Measurements from ENCODE around the gene F2RL1. TPM values are rescaled to one million over a fixed set of nuclear protein-coding genes. Genes with fewer than 3 reads are reported as not detected.
"Not testable (repeated sequence)": the region's sequence is repeated elsewhere in the genome, so short reads cannot be mapped to it uniquely, and the experiment has no call there.

The F2RL1 gene
- total RNA-seq, 1 donor from 2014 or later = 53.5 TPM

DNA sequence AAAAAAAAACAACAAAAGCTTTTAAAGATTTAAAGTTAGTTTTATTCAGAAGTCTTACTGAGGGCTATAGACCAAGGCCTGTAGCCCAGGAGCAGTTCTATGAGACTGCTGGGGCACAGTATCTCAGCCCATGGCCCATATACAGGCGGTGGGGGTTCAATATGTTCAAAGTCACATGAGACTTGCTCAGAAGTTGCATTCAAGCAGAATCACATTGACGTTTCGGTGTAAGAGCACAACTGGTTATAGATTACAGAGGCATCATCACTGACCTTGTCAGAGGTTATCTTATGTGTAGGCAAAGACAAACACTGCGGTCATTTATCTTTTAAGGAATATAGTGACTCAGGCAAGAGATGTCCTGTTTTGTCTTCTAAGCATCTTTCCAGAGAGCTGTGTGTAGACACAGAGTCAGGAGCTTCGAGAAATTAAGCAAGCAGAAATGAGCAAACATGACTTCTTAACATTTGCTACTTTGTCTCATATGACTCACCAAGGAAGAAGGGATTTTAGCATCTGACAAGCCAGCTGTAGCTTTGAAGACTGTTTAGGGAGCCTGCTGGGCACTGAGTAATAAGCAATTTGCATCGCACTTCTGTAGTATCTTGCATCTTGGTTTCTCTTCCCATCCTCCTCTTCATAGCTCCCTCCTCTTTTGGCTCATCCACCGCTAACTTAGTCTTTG, 12.9 kb upstream of the F2RL1 start:
- no peak for DNase-seq (ENCODE audit: low read depth, low spot score)

DNA sequence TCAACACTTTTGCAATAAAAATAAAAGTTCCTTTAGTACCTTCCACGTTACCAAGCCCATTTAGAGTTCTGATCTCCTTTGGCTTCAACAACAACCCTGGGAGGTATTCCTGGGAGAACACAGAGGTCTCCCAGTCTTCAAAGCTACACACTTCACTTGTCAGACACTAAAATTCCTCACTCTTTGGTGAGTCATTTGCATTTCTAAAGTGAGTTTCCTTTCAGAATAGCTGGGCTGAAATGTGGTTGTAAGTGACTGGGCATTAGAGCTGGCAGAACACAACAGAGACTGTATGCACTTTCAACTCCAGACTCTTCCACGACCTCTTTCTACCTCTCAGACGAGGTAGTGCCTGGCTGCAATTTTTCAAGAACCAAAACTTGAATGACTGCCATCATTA, 11.5 kb upstream of the F2RL1 start:
- no peak for DNase-seq (ENCODE audit: low read depth, low spot score)

DNA sequence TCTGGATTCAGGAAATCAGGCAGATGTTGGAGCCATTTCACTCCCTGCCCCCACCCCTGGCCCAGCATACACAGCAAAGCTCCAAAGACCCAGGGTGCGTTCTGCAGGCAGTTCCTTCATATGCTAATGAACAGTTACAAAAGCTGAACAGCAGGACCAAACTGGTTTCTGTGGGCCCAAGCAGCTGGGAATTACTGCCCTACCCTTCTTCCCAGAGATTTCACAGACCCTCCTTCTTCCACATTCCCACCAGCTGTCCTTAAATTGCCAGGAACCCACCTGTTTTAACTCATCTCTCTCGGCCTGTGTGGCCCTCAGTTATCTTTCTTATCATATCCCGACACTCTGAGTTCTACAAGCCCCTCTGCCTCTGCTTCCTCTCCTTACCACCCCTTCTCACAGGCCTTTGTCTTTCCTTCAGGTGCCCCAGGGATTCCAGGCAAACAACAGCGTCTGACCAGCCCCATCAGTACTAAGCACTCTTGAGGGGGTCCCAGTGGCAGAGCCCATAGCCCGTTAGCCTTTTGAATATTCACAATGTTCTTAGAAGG, 10.6 kb upstream of the F2RL1 start:
- DNase-seq (ENCODE audit: low read depth, low spot score) = no peak

DNA sequence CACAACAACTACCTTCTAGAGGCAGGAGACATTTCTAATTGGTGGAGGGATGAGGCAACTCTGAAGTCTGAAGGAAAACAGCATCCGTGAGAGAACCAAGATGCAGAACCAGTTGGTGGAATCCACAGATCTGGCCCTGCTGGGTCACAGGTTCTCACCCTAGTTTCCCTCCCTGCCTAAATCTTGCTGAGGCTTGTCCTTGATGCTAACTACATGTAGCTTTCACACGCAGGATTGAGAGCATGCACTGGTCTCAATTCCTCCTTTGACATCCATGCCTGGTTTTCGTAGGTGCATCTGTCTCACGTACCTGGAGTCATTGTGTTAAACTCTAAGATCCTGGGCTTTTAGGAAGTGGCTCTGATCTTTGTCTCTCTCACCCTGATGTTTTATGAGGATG, 9.7 kb upstream of the F2RL1 start:
- DNase-seq (ENCODE audit: low read depth, low spot score) = no peak

DNA sequence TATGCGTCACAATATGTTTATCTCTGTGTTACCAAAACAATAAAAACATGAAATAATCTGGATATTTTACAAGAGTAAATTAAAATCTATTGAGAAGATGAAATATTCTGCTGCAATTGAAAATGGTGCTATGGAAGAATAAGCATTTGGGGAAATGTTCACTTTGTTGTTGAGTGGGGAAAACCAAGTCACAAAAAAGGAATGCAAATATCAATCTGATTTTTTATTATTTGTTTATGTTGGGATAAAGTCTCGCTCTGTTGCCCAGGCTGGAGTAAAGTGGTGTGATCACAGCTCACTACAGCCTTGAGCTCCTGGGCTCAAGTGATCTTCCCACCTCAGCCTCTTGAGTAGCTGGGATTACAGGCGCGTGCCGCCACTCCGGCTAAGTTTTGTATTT, 8.6 kb upstream of the F2RL1 start:
- no peak for DNase-seq (ENCODE audit: low read depth, low spot score)

DNA sequence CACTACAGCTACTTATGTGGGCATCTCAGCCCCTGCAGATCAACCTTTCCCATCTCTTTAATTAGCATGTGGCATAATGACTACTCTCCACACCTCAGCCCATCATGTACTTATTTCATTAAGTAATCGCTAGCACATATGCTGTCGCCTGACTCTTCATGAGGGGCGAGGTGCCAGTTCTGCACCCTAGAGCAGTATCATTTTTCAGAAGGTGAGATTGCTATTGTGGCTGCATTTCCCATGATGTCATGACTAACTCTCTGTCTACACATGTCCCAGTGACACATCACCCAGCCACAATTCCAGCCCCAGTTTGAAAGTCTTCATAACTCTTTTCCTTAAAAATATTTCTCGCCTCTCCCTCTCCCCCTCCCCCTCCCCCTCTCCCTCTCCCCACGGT, 7.6 kb upstream of the F2RL1 start:
- DNase-seq (ENCODE audit: low read depth, low spot score) = no peak

DNA sequence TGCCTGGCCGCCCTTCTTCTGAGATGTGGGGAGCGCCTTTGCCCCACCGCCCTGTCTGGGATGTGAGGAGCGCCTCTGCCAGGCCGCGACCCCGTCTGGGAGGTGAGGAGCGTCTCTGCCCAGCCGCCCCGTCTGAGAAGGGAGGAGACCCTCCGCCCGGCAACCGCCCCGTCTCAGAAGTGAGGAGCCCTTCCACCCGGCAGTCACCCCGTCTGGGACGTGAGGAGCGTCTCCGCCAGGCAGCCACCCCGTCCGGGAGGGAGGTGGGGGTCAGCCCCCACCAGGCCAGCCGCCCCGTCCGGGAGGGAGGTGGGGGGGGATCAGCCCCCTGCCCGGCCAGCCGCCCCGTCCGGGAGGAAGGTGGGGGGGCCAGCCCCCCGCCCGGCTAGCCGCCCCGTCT, 6.6 kb upstream of the F2RL1 start:
- DNase-seq (ENCODE audit: low read depth, low spot score) = not testable (repeated sequence)

DNA sequence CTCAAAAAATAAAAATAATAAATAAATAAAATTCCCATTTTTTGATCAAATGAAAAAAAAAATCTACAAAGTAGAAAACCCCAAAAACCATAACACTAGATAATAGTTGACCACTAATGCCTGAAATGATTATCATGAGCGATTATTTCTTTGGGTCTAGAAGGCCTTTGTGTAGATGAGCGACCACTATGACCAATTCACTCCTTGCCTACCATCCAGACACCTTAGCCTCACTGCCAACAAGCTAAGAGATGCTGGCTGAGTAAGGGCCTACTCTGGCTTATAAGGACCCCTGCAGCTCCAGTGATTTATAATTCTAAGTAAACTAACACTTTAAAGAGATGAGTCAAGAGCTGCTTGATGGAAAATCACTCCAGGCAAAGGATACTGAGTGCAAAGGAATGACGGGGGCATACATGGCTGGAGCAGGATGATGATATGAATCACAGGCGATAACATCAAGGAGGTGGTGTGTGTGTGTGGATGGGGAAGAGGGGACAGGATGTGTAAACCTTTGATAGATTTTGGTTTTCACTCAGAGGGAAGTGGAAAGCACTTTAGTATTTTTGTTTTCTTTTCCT, 4.8 kb upstream of the F2RL1 start:
- DNase-seq (ENCODE audit: low read depth, low spot score) = no peak

DNA sequence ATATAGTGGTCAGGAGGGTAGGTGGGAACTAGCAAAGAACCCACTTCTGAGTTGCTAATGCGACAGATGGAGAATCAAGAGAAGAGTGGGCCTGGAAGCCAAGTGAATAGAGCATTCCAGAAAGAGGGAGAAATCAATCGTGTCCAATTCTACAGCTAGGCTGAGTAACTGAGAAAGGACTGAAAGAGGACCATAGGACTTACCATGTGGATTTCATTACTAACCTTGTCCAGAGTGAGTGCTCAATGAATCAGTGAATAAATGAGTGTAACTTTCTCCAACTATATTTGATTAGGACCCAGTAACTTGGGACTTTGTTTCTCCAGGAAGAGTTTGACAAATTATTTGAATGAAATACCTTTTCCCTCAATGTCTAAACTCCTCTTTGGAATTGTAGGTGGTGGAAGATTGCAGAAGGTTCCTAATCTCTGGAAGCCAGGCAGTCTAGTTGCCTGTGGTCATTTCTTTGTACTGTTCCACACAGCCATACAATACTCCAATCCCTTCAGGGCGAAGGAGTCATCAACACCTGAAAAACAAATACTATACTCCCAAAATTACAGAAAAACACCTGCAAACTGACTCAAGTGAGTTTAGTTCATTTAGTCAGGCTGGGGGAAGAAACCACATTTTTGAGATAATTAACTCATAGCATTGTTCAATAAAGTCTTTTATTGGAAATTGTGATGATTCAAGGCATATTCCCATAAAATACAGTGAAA, 2.6 kb upstream of the F2RL1 start:
- no peak for DNase-seq (ENCODE audit: low read depth, low spot score)

DNA sequence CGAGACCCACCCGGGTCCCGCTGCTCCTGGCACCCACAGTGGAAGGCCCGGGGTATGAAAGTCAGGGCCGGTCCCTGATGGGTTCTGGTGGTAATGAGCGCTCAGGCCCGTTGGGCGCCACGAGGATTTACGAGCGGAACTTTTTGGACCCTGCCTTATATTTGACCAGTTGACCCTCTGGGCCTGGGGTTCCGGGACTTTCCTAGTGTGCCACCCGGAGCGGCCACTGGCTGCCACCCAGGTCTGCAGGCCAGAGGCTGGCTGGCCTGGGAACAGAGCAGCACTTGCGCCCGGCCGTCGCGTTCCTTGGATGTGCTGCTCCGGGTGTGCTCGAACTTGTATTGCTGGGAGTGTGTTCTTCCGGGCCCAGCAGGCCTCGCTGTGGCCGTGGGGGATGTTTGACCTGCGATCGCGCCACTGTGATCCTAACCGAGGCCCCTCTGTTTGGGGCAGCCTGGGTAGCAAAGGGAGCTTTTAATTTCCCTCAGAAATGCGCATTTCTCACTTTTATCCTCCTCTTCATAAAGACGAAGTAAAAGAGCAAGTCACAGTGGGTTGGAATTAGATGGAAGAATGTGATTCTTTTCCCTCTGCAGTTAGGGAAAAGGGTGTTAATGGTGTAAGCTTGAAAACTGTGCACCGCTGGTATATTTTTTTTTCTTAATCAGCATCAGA, 1.2 kb downstream of the F2RL1 start:
- DNase-seq (ENCODE audit: low read depth, low spot score) = no peak

DNA sequence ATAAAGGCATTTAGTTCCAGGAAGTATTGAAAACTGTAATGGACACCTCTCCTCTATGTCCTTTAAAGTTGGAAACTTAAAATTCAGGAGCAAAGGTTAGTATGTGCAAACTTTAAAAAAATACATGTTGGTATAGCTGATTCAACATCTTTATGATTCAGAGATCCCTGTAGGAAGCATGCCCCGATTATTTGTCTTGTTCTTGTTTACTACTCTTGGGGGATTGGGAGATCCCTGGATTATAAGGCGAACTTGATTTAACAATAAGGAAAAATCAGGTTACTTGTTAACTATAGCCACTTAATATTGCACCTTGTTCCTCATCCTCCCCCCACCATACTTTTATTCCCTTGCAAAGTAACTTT, 1.7 kb downstream of the F2RL1 start:
- DNase-seq (ENCODE audit: low read depth, low spot score) = no peak

DNA sequence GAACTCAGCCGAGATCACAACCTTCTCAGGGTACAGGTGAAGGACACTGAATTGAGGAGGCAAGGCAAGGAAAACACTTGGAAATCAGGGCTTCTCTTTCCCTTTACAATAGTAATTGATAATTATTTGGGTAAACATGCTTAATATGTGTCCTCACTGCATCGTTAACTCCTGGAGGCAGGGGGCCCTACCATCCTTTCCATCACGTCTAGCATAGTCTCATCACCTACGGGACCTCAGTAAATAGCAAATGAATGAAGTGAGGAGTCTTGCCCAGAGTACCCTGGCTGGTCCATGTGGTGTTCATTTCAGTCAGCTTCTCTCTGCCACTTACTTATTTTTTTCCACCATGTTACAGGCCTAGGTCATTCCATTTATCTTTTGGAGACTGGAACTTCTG, 2.3 kb downstream of the F2RL1 start:
- DNase-seq (ENCODE audit: low read depth, low spot score) = no peak

DNA sequence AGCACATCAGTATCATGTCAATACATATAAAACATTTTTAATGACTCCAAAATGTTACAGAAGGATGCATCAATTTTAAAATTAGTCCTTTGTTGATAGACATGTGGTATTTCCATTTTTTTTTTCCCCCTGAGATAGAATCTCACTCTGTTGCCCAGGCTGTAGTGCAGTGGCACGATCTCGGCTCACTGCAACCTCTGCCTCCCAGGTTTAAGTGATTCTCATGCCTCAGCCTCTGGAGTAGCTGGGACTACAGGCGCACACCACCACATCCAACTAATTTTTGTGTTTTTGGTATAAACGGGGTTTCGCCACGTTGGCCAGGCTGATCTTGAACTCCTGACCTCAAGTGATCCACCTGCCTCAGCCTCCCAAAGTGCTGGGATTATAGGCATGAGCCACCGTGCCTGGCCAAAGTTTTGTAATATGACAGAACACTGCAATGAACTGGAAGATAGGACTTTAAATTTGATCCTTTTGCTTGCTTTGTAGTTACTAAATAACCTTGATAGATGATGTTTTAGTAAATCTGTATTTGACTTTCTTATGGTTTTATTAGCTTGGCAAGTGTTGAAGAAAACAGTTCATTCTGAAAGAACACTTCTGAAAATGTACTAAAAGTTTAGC, 3.4 kb downstream of the F2RL1 start:
- not testable (repeated sequence) for DNase-seq (ENCODE audit: low read depth, low spot score)

DNA sequence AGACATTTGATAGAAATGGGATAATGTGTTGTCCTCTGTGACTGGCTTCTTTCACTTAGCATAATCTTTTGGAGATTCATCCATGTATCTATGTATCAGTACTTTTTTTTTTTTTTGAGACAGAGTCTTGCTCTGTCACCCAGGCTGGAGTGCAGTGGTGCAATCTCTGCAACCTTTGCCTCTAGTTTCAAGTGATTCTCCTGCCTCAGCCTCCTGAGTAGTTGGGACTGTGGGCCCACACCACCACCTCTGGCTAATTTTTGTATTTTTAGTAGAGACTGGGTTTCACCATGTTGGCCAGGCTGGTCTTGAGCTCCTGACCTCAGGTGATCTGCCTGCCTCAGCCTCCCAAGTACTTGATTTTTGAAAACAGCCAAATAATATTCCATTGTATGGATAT, 7.6 kb downstream of the F2RL1 start:
- not testable (repeated sequence) for DNase-seq (ENCODE audit: low read depth, low spot score)

DNA sequence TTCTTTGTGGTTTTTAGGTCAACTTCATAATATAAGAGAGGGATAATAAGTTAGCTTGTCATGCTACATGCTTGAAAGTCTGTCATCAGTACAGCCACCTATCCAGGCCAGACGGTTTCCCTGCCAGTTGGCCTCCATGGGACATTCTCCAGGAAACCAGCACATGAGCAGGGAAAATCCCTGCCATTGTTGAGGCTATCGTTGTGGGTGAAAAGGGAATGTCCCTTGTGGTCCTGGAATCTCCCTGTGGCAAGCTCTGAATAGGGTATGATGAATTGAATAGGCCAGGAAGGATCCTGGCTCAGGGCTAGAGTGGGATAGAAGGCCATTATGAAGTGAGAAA, 12.3 kb downstream of the F2RL1 start:
- DNase-seq (ENCODE audit: low read depth, low spot score) = peak; percentile 78

DNA sequence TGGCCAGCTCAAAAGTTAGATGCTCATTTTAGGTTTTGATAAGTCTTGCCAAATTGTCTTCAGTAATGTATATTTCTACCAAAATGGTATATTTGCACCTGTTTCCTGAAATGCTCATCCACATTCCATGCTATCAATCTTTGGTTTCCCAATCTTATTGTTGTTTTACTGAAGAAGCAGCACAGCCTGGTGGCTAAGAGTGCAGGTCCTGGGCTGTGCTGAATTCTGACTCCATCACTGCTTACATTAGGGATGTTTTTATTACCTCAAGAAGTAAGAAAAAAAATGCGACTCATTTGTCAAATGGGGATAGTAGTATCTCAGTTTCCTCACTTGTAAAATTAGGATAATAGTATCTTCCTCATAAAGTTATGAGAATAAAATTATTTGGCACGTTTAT, 17.4 kb downstream of the F2RL1 start:
- DNase-seq (ENCODE audit: low read depth, low spot score) = no peak

DNA sequence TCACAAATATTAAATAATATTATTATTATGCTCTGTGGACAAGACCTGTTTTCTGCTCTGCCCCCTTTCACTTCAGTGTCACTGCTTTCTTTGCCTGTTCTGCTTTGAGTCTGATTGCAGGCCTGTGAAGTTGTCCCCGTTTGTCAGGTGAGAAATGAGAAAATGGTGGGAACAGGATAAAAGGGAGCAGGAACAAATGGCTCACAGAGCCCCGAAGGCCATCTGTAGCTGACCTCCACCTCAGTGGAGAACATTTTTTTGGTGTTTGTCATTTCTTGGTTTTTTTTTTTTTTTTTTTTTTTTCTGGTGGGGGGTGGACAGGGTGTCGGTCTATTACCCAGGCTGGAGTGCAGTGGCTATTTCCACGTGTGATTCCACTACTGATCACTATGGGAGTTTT, 17.8 kb downstream of the F2RL1 start:
- DNase-seq (ENCODE audit: low read depth, low spot score) = no peak

DNA sequence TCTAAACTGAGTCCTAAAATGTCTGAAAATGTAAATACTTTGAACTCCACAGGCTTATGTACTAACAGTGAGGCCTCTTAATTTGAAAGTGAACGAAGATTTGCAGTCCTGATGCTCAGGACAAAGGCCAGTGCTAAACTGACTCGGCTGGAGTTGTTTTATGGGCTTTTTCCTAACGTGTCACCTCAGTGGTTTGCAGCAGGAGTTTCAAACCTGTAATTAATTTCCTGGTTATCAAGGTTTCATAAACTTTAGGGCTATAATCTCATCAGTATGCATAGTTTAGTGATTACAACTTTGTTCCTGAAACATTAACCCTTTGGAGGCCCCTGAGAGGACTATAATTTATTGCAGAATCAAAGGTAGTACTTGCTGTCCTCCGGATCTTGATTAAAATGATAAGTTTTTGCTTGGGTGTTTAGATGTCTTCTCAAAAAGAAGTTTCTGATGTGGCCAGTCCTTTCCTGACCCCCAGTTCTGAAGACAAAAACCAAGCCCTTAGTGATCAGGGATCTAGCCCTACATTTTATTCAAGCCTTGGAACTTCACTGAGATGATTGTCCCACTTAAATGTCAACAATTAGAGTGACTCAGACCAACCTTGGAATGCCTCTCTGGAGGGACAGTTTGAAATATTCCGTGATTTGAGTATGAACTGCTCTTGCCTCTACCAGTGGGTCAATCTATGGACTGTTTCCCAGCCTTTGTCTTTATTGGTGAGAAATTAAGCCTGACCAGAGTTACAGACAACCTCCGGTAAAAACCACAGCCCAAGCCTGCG, 19.8 kb downstream of the F2RL1 start:
- no peak for DNase-seq (ENCODE audit: low read depth, low spot score)

DNA sequence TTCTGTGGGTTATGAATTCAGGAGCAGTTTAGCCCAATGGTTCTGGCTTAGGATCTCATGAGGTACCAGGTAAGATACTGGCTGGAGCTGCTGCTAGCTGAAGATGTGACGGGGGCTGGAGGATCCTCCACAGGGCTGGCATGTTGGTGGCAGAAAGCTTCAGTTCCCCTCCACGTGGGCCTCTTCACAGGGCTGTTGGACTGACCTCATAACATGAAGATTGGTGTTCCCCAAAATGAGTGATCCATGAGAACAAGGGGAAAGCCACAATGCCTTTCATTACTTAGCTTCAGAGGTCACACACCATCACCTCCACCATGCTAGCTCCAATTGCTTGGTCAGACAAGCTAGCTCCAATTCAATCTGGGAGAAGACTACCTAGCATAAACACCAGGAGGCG, 22.5 kb downstream of the F2RL1 start:
- no peak for DNase-seq (ENCODE audit: low read depth, low spot score)

DNA sequence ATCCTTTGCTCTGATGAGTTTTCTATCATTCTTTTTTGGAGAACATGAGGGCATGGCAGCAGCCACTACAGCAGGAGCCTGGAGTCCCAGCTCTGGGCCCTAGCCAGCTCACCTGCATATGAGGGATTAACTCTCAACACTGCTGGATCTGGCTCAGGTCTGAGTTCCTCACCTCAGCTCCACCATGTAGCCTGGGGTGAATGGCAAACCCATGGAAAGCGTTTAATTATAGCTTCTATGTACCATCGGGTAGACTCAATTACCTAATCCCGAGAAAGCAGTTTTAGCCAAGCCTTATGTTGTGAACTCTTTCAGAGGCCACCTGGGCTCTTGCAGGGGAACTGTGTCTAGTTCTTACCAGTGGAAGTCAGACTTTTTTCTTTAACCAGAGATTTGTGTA, 27.1 kb downstream of the F2RL1 start:
- DNase-seq (ENCODE audit: low read depth, low spot score) = no peak

Data from pulmonary artery endothelial cell (primary cell).